Ascending aorta (tissue), 2 donors: ENCODE data around the gene ITPK1. TPM values are rescaled to one million over a fixed set of nuclear protein-coding genes. Genes with fewer than 3 reads are reported as not detected.
"Not testable (repeated sequence)": the region's sequence is repeated elsewhere in the genome, so short reads cannot be mapped to it uniquely, and the experiment has no call there.

ENCODE experiments used
- DNase-seq, 2 donors: peaks; one replicate each; pipeline ENCODE4 v3.0.0-alpha.2; 2019; ENCODE audit warnings: low spot score in 2 of 2
- H3K27ac ChIP-seq, 2 donors: fragments of 200-600 bp; sonication (generic); one replicate each; pipeline ENCODE4 v1.5.1; 2016 to 2017; ENCODE audit warnings: mild to moderate bottlenecking in 1 of 2
- H3K27me3 ChIP-seq: fragments of 200-600 bp; sonication (generic); one replicate; pipeline ENCODE4 v1.5.1; 2017
- H3K36me3 ChIP-seq, 2 donors: fragments of 200-600 bp; sonication (generic); one replicate each; pipeline ENCODE4 v1.5.1; 2016
- H3K4me1 ChIP-seq, 2 donors: fragments of 200-600 bp; sonication (generic); one replicate each; pipeline ENCODE4 v1.5.1; 2016 to 2017; ENCODE audit warnings: mild to moderate bottlenecking in 1 of 2
- H3K4me3 ChIP-seq, 2 donors: fragments of 200-600 bp; sonication (generic); one replicate each; pipeline ENCODE4 v1.5.1; 2016 to 2017; ENCODE audit warnings: mild to moderate bottlenecking in 1 of 2
- H3K9me3 ChIP-seq, 2 donors: fragments of 200-600 bp; sonication (generic); one replicate each; pipeline ENCODE4 v1.5.1; 2016
- intact Hi-C: fragments of 100-400 bp; cut with DNase I; formaldehyde crosslinking; loops from one replicate; pipeline ENCODE4 v1.15.1; 2023
- total RNA-seq: library from RNA; depleted of rRNA; stranded (reverse); fragments of >200 nt; gene quantifications from one replicate; pipeline ENCODE4 v1.1.0, GENCODE V29; 2016
- TF ChIP-seq, protein P1 (sequence below), 3 experiments: fragments of 200-600 bp in 2 of 3; fragments of 450-650 bp in 1 of 3; sonication (generic) in 2 of 3; IDR thresholded peaks; one replicate each; pipeline ENCODE4 v1.5.1; 2016 to 2019; ENCODE audit warnings: antibody characterized with exemption in 3 of 3, mild to moderate bottlenecking in 1 of 3, moderate library complexity in 1 of 3

Gene ITPK1
- total RNA-seq, 1 donor from 2014 or later, result 85.3 TPM

DNA sequence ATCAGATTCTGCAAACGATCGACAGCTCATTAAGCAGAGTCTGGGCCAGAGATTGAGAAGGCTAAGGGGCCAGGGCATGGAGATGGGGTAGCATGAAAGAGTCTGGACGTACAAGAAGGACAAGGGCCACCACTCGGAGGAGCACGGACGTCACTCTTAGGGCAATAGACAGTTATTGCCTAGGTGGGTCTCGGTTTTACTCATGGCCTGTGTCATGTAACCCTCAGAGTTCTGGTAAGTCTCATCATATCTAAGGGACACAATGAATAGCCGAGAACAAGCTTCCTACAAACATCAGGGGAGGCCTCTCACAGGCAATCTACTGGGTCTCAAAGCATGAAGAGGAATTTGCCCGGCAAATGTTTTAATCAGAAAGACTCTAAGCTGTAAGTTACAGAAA is 30.4 kb upstream of the ITPK1 start:
- TF ChIP-seq, protein P1, sequence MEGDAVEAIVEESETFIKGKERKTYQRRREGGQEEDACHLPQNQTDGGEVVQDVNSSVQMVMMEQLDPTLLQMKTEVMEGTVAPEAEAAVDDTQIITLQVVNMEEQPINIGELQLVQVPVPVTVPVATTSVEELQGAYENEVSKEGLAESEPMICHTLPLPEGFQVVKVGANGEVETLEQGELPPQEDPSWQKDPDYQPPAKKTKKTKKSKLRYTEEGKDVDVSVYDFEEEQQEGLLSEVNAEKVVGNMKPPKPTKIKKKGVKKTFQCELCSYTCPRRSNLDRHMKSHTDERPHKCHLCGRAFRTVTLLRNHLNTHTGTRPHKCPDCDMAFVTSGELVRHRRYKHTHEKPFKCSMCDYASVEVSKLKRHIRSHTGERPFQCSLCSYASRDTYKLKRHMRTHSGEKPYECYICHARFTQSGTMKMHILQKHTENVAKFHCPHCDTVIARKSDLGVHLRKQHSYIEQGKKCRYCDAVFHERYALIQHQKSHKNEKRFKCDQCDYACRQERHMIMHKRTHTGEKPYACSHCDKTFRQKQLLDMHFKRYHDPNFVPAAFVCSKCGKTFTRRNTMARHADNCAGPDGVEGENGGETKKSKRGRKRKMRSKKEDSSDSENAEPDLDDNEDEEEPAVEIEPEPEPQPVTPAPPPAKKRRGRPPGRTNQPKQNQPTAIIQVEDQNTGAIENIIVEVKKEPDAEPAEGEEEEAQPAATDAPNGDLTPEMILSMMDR (IDR thresholded peaks at IDR 0.05), result no peak
- no peaks in the 10 kb centered on the region for H3K4me1 ChIP-seq
- no peaks in the 10 kb centered on the region for H3K27me3 ChIP-seq
- no peak for DNase-seq
- H3K4me3 ChIP-seq, result no peak overlapping the region
- no peaks in the 10 kb centered on the region for H3K9me3 ChIP-seq
- no peaks in the 10 kb centered on the region for H3K36me3 ChIP-seq
- H3K27ac ChIP-seq, result no peak overlapping the region
- intact Hi-C loops, result no loop called here

DNA sequence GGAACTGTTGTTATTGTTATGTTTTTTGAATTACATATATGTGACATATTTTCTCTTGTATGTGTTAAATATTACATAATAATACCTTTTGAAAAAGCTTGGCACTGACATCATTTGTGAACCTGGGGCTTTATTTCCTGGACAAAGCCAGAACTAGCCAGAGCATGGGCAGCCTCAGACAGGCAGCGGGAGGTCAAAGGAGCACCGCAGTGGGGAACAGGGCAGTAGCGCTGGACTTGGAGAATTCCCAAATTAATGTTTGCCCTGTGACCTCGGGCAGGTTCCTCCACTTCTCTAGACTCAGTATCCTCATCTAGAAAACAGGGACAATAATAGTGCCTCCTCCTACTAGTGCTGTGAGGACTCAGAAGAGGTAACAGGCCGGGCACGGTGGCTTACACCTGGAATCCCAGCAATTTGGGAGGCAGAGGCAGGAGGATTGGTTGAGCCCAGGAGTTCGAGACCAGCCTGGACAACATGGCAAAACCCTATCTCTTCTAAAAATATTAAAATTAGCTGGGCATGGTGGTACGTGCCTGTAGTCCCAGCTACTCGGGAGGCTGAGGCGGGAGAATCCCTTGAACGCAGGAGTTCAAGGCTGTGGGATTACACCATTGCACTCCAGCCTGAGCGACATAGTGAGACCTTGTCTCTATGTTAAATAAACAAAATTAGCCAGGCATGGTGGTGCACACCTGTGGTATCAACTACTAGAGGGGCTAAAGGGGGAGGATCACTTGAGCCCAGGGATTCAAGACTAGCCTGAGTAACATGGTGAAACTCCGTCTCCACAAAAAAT is 27.3 kb upstream of the ITPK1 start:
- TF ChIP-seq, protein P1 (IDR thresholded peaks at IDR 0.05), result no peak
- intact Hi-C loops, result no loop called here
- Histone ChIP-seq H3K36me3 (no peaks in the 10 kb centered on the region), H3K27me3 (no peaks in the 10 kb centered on the region), H3K27ac (no peak overlapping the region), H3K4me1 (no peaks in the 10 kb centered on the region), H3K4me3 (no peak overlapping the region), H3K9me3 (no peaks in the 10 kb centered on the region)
- no peak for DNase-seq

DNA sequence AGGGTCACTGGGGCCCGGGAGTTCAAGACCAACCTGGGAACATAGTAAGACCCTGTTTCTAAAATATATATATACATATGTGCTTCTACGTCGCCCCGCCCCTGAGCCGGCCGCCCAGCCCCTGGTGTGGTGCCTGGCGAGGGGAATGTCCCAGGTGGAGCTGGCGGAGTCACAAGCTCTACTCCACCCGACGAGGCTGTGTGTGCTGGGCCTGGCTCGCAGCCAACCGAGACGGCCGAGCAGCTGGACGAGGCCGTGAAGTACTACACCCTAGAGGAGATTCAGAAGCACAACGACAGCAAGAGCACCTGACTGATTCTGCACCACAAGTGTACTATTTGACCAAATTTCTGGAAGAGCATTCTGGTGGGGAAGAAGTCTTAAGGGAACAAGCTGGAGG is 22.1 kb upstream of the ITPK1 start:
- intact Hi-C loops, result no loop called here
- no peak overlapping the region for H3K4me3 ChIP-seq
- H3K9me3 ChIP-seq, result no peaks in the 10 kb centered on the region
- DNase-seq, result no peak
- no peak overlapping the region for H3K27ac ChIP-seq
- H3K4me1 ChIP-seq, result no peaks in the 10 kb centered on the region
- TF ChIP-seq, protein P1 (IDR thresholded peaks at IDR 0.05), result no peak
- no peaks in the 10 kb centered on the region for H3K36me3 ChIP-seq
- H3K27me3 ChIP-seq, result no peaks in the 10 kb centered on the region

DNA sequence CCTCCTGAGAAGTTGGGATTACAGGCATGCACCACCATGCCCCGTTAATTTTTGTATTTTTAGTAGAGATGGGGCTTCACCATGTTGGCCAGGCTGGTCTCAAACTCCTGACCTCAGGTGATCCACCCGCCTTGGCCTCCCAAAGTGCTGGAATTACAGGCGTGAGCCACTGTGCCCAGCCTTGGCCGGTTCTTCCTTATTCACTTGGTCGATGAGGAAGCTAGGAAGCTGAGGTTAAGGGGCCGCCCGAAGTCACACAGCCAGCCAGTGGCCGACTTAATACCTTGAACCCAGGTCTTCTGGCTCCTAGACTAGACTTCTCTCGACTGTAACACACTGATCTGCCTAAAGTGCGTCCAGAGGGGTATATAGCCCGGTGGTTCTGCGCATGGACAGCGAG is 20.8 kb upstream of the ITPK1 start:
- H3K27me3 ChIP-seq, H3K4me3 ChIP-seq, intact Hi-C loops, H3K4me1 ChIP-seq, H3K27ac ChIP-seq, H3K36me3 ChIP-seq, DNase-seq, H3K9me3 ChIP-seq: not testable (repeated sequence)

DNA sequence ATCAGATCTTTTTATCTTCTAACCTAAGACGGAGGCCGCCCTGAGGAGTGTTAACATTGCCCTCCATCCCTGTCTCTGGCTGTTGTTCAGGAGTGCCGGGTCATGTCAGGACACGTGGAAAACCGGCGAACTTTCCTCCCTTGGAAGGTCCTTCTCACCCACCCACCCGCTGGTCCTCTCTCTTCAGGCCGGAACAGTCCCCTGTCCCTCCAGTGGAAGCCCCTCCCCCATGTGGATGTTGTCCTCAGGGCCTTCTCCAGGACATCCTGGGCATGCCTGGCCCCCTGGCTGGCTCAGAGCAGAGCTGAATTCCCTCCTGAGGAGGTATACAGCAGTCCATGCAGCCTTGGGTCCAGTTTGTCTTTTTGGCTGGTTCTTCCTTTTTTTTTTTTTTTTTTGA is 20.3 kb upstream of the ITPK1 start:
- intact Hi-C loops, result no loop called here
- Histone ChIP-seq H3K27ac (no peak overlapping the region), H3K36me3 (no peaks in the 10 kb centered on the region), H3K9me3 (no peaks in the 10 kb centered on the region), H3K4me1 (no peaks in the 10 kb centered on the region), H3K27me3 (no peaks in the 10 kb centered on the region), H3K4me3 (no peak overlapping the region)
- TF ChIP-seq, protein P1 (IDR thresholded peaks at IDR 0.05), result no peak
- DNase-seq, result no peak

DNA sequence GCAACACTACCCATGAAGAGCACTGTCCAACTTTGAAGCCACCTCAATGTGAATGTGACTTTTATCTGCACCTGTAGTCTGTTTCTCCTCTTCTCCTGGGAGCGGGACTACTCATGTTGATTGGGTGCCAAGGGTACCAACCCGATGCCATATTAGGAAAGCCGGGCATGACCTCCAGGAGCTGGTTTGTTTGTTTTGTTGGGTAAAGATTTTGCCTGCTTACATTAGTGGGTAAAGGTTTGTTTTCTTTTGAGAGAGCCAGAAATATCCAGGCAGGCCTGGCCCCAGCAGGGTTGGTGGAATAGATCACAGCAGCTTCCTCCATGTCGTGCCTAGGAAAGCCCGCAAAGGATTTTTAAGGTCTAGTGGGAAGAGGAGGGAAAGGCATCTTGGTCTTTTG is 19.7 kb upstream of the ITPK1 start:
- intact Hi-C loops, result no loop called here
- DNase-seq, result no peak
- H3K9me3 ChIP-seq, result no peaks in the 10 kb centered on the region
- no peaks in the 10 kb centered on the region for H3K36me3 ChIP-seq
- TF ChIP-seq, protein P1 (IDR thresholded peaks at IDR 0.05), result no peak
- H3K4me1 ChIP-seq, result no peaks in the 10 kb centered on the region
- no peaks in the 10 kb centered on the region for H3K27me3 ChIP-seq
- no peak overlapping the region for H3K27ac ChIP-seq
- H3K4me3 ChIP-seq, result no peak overlapping the region
